ENCODE data around the gene UBE2D2.

The UBE2D2 gene

DNA sequence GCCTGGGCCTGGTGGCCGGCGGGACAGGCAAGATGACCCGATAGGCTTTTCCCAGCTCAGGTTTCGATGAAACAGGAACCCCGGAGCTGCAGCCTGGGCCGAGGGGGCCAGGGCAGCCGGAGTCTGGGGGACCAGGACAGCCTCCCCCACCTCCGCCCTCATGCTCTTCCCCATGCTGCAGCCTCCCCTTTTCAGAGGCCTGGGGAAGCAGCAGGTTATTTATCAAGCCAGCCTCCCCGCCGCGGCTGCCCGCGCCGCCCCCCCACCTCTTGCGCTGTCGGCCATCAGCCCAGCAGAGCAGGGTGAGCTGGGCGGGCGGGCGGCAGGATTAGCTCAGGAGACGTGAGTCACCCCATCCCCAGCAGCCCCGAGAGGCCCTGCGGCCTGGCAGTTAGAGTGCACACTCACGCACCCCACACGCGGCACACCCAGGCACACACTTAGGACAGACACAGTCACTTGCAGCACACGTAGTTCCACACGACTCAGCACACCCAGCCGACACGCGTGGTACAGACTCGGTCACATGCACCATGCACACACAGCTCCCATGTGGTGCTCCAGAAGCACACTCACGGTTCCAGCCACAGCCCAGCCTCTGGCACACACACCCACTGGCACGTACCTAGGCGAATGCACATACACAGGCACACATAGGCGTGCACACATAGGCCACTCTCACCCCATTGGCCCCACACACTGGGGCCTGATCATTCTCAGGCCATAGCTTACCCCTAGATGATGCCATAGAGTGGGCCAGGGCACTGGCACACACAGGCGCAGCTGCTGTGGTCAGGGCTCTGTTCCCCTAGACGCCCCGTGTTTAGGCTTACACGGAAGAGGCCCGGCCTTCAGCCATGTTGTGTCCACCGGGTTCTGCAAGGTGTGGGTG lies 100.0 kb downstream of the UBE2D2 start:
- DNase-seq (ENCODE audit: low read depth in 2 of 2) = no peak

GRCh38 chr5:139662617-139663016 lies 101.5 kb downstream of the UBE2D2 start:
- no peak for DNase-seq (ENCODE audit: low read depth in 2 of 2)

GRCh38 chr5:139663207-139664085 lies 102.3 kb downstream of the UBE2D2 start:
- no peak for DNase-seq (ENCODE audit: low read depth in 2 of 2)

DNA sequence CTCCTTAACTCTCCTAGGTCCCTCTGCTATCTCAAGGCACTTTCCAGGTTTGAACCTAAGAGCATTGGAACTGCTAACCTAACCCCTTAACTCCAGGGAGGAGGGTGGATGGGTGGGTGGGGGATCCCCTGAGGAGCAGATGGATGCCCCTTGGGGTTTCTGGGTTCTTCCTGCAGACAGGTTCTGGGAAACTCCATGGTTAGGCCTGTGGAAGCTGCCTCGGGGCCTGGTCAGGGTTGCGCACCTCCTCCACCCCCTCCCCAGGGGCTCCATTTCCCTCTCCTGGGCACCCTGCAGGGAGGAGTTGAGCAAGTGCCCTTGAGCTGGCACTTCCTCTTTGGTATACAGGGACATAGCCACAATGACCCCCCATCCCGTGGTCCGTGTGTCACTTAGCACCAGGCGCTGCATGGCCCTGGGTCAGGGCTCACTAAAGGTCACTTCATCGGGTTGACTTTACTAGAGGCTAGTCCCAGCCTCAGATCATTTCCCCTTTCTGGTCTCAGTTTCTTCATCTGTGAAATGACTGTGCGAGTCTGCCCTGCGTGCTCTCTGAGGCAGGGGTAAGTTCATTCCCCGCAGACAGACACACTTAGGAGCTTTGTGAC lies 103.1 kb downstream of the UBE2D2 start:
- DNase-seq (ENCODE audit: low read depth in 2 of 2) = no peak

- no peak for DNase-seq (ENCODE audit: low read depth in 2 of 2)
Measured at GRCh38 chr5:139664727-139665351, 103.7 kb downstream of the UBE2D2 start.

DNA sequence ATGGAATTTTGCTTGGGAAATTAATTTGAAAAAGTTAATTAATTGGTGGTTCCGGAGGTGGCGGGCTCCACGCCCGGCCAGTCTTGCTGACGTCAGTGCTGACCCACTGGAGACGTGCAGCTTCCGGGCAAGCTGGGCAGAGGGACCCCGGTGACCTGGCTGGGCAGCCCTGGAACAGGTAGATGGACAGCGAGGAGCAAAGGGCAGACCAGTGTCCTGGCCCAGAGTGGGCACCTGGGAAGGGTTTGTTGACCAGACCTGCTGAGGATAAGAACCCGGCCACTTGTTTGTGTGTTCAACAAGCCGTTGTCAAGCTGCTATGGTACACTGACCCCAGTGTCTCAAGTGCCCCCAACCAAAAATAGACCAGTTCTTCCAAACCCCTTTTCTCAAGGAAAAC lies 104.5 kb downstream of the UBE2D2 start:
- no peak for DNase-seq (ENCODE audit: low read depth in 2 of 2)

DNA sequence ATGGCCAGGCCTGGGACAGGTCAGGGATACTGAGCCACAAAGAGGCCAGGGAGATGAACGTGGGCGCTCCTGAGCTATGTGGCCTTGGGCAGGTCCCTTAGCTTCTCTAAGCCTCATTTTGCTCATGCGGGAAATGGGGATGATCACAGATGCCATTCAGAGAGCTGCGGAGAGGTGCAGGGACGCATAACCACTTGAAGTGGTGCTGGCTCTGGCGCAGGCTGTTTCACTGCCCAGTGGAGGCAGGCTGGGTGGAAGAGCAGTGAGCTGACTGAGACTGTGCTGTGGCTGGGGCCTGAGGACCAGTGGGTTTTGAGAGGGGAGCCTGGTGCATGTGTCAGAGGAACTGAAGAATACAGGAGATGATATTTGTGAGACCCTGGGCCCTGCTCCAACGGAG lies 105.4 kb downstream of the UBE2D2 start:
- DNase-seq (ENCODE audit: low read depth in 2 of 2) = no peak

DNA sequence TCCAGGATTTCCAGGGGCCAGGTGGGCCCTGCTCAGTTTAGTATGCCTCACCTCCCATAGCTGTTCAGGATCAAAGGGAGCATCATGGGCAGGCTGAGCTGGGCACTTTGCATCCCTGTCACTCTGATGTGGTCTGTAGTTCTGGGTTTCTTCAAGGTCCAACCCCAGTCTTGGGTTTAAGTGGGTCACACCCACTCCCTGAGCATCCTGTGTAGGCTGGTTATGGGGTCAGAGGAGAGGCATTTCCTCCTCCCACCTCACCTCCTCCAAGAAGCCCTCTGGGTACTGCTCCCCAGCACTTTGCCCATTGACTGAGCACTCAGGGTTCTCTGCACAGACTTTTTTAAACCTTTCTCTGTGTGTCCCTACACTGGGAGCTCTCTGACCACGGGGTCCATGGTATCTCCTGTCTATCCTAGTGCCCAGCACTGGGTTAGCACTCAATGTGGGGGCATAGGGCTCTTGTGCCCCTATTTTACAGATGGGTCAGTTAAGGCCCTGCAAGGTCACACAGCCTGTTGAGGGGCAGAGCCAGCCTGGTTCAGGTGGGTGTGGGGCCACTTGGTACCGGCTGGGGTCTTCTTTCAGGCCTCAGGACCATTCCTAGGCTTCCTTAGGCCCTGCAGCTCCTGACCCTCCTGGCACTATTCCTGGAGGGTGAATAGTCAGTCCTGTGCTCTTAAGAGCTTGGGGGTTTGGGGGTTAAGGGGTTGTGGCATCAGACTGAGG lies 106.0 kb downstream of the UBE2D2 start:
- no peak for DNase-seq (ENCODE audit: low read depth in 2 of 2)

- DNase-seq (ENCODE audit: low read depth in 2 of 2) = no peak
Measured at GRCh38 chr5:139667730-139668063, 106.6 kb downstream of the UBE2D2 start.

DNA sequence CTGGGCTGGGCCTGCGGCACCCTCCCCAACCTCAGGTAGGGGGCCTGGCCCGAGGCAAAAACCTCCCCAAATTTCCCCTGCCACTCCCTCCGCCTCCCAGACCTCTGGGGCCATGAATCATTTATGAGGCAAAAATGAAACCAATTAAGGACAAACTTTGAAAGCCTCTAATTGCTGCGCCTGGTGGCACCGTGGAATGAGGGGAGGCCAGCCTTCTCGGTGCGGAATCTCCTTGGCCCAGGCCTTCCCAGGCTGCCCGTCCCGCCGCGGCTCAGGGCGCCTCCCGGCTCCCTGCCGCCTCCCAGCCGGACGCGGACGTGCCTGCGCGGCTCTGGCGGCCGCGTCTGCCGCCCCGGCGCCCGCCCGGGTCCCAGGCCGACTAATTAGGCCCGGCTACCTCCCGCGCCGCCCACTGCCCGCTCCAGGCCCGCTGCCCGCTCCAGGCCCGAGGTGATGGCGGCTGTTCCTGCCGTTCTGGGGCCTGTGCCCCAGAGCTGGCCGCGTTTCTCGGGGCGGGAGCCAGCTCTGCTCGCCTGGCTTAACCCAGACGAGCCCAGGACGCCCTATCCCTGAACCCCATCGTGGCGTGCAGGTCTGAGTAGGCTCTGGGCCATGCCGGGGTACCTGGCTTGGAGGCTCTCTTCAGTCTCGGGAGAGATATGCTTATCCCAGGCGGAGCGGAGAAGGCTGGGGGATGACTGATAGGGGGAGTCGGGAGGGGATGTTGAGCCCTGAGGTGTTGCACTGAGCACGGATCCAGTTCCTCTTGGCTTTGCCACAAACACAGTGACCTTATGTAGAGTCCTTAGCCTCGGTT lies 107.1 kb downstream of the UBE2D2 start:
- DNase-seq (ENCODE audit: low read depth in 2 of 2) = peak in 1 of 2 donors; percentile 21

DNA sequence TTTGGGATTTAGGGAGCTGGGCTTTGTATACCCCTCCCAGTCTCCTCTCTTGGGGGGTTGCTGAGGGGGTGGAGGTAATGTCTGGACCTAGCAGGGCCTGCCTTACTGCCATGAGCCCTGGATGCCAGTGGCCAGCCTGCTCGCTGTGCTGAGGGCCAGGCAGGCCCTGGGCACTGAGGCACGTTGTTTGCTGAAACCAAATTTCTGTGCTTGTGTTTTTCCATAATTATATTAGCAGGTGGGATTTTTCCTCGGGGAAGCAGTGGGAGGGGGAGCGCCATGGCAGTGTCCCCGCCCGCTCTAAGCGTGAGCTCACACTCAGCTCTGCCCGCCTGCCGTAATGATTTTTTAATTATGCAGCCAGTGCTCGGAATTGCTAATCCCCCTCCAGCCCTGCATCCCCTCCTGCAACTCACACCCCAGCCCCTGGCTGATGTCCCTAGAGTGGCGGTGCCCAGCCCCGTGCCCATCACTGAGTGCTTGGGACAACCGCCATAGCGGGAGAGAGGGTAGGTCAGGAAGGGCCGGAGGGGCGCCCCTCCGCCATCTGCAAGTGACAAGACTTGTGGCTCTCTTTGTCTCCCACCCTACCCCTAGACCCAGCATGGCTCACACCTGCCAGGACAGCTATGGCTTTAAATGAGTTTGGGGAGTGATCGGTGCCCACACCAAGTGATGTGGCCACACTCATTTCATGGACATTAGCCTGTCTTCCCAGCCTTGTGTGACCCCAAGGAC lies 108.0 kb downstream of the UBE2D2 start:
- no peak for DNase-seq (ENCODE audit: low read depth in 2 of 2)

GRCh38 chr5:139669662-139670368 lies 108.7 kb downstream of the UBE2D2 start:
- DNase-seq (ENCODE audit: low read depth in 2 of 2) = no peak

- DNase-seq (ENCODE audit: low read depth in 2 of 2) = no peak
Measured at GRCh38 chr5:139670369-139671095, 109.4 kb downstream of the UBE2D2 start.

GRCh38 chr5:139671096-139671841 lies 110.1 kb downstream of the UBE2D2 start:
- no peak for DNase-seq (ENCODE audit: low read depth in 2 of 2)

DNA sequence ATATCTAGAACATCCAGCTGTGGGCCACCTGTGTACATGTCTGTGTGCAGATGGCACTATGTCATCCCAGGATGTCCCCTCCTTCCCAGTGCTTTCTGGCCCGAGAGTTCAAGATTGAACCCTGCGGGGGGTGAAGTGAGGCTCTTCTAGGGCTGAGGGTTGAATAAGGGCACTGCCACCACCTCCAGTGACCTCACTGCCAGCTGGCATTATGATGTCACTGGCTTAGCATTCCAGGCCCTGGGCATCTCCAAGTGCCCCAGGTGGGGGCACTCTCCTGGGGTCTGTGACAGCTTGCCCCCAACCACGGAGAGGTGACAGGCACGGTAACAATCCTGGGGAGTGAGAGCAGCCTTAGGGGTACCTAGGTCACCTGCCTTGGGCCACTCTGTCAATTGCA lies 114.1 kb downstream of the UBE2D2 start:
- no peak for DNase-seq (ENCODE audit: low read depth in 2 of 2)

DNA sequence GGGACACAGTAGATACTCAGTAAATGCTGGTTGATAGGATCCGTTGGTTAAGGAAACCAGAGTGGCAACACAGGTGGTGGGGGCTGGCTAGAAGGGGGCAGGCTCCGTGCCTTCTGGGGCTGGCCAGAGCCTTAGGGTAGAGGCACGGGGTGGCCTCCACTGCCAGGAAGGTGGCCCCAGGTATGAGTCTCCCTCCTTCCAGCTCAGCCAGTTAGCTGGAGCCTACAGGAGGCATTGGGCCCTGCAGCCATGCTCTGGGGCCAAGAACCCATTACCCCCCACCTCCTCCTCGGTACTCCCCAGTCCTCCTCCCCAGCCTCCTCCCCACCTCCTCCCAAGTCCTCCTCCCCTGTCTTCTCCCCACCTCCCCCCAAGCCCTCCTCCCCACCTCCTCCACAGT lies 114.7 kb downstream of the UBE2D2 start:
- DNase-seq (ENCODE audit: low read depth in 2 of 2) = no peak

DNA sequence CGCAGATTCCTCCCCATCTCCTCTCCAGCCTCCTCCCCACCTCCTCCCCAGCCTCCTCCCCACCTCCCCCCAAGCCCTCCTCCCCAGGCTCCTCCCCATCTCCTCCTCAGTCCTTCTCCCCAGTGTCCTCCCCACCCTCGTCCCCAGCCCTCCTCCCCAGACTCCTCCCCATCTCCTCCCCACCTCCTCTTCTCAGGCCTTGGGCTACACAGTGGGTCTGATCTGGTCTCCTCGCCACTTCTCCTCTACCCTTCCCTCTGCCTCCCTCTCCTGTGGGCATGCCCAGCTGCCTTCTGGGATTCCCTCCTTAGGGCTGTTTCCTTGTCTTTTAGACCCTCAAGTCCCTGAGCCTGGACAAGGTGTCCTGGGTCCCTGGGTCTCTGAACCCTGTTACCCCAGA lies 115.3 kb downstream of the UBE2D2 start:
- no peak for DNase-seq (ENCODE audit: low read depth in 2 of 2)
